DND-41 (cell line): ENCODE results near the gene HSPA1A.

ENCODE experiments used
- ATAC-seq: fragments of 200-7000 bp; cut with Tn5 transposase; 3 replicates; pipeline ENCODE4 v1.9.1; 2021; ENCODE audit warnings: low read depth; ENCODE audit not compliant: insufficient read depth
- DNase-seq: peaks from one replicate; pipeline ENCODE4 v3.0.0-alpha.2; 2020
- H2AFZ ChIP-seq: 2 replicates; pipeline ENCODE4 v1.6.0; 2012; ENCODE audit warnings: low read depth, low read length
- H3K27ac ChIP-seq: 2 replicates; pipeline ENCODE4 v1.5.1; 2012; ENCODE audit warnings: low read length, inconsistent platforms
- H3K27me3 ChIP-seq: fragments of 200-600 bp; sonication (generic); 2 replicates; pipeline ENCODE4 v1.6.0; 2012; ENCODE audit warnings: low read length, mild to moderate bottlenecking, inconsistent platforms; ENCODE audit not compliant: insufficient read depth, poor library complexity
- H3K36me3 ChIP-seq: 2 replicates; pipeline ENCODE4 v1.5.1; 2012; ENCODE audit warnings: low read length, inconsistent platforms; ENCODE audit not compliant: insufficient read depth
- H3K4me1 ChIP-seq: 2 replicates; pipeline ENCODE4 v1.5.1; 2012; ENCODE audit warnings: mild to moderate bottlenecking, low read length; ENCODE audit not compliant: insufficient read depth
- H3K4me2 ChIP-seq: 2 replicates; pipeline ENCODE4 v1.6.0; 2012; ENCODE audit warnings: mild to moderate bottlenecking, moderate library complexity, low read length, inconsistent platforms; ENCODE audit not compliant: insufficient read depth
- H3K4me3 ChIP-seq, 2 experiments: fragments of 200-600 bp in 1 of 2; shearing (Covaris generic) in 1 of 2; 2 replicates each; pipeline ENCODE4 v1.5.1; 2012 to 2016; ENCODE audit warnings: inconsistent platforms in 2 of 2, low read length in 2 of 2, mild to moderate bottlenecking in 2 of 2, low read depth in 1 of 2, moderate library complexity in 1 of 2
- H3K79me2 ChIP-seq: 2 replicates; pipeline ENCODE4 v1.6.0; 2012; ENCODE audit warnings: low read length, inconsistent platforms; ENCODE audit not compliant: insufficient read depth
- H3K9ac ChIP-seq: 2 replicates; pipeline ENCODE4 v1.6.0; 2012; ENCODE audit warnings: low read depth, mild to moderate bottlenecking, inconsistent platforms, low read length, moderate library complexity
- H3K9me3 ChIP-seq: 2 replicates; pipeline ENCODE4 v1.5.1; 2012; ENCODE audit warnings: low read length, moderate library complexity, mild to moderate bottlenecking, inconsistent platforms; ENCODE audit not compliant: insufficient read depth, severe bottlenecking
- H4K20me1 ChIP-seq: 2 replicates; pipeline ENCODE4 v1.6.0; 2012; ENCODE audit warnings: low read length; ENCODE audit not compliant: insufficient read depth
- CTCF ChIP-seq: IDR thresholded peaks from 2 replicates; pipeline ENCODE4 v1.5.1; 2012; ENCODE audit warnings: borderline replicate concordance, low read length, moderate library complexity, mild to moderate bottlenecking; ENCODE audit not compliant: poor library complexity, severe bottlenecking; ENCODE audit errors: extremely low read depth
- EZH2 ChIP-seq: IDR thresholded peaks from 3 replicates; pipeline ENCODE4 v1.6.1; 2012; ENCODE audit warnings: borderline replicate concordance, low read depth, mild to moderate bottlenecking, moderate library complexity, low read length, inconsistent platforms; ENCODE audit not compliant: severe bottlenecking

The HSPA1A gene

GRCh38 chr6:31784098-31784925 lies 31.0 kb upstream of the HSPA1A start:
- DNase-seq: no peak
- Histone ChIP-seq H3K79me2 (no peaks in the 10 kb centered on the region), H3K9ac (no peak overlapping the region), H3K27me3 (no peaks in the 10 kb centered on the region), H4K20me1 (peaks cover 8% of the 10 kb centered on the region; the same call in 1 of the 2 replicates), H3K9me3 (no peaks in the 10 kb centered on the region), H3K27ac (peak overlapping the region; percentile 44; the same call in 1 of the 2 replicates), H3K4me2 (no peak overlapping the region), H2AFZ (no peak overlapping the region), H3K4me3 (no peak overlapping the region), H3K36me3 (peaks cover 84% of the 10 kb centered on the region), H3K4me1 (no peaks in the 10 kb centered on the region)
- ATAC-seq: no peak
- TF ChIP-seq EZH2 (no peak), CTCF (no peak)

DNA sequence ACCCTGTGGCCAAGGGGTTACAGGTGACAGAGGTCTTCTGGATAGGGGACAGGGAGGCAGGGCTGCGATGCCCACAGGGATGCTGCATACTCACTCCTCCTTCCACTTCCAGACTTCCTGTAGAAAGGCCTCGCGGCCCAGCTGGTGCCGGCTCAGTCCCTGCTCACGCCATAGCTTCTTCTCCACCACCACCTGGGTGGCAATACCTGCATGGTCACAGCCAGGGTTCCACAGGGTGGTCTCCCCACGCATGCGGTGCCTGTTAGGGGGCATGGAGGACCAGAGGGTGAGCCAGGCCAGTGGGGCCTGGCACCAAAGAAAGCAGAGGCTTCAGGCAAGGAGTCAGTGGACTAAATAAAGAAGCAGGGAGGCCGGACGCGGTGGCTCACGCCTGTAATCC lies 29.9 kb upstream of the HSPA1A start:
- H3K36me3 ChIP-seq: peaks cover 82% of the 10 kb centered on the region
- peaks cover 2% of the 10 kb centered on the region; the same call in 1 of the 2 replicates for H3K79me2 ChIP-seq
- no peaks in the 10 kb centered on the region for H3K27me3 ChIP-seq
- H4K20me1 ChIP-seq: peaks cover 4% of the 10 kb centered on the region; the same call in 1 of the 2 replicates
- TF ChIP-seq CTCF: no peak
- TF ChIP-seq EZH2: no peak
- no peak overlapping the region for H3K9ac ChIP-seq
- DNase-seq: no peak
- no peak overlapping the region for H2AFZ ChIP-seq
- H3K4me3 ChIP-seq: no peak overlapping the region
- H3K27ac ChIP-seq: no peak overlapping the region
- no peaks in the 10 kb centered on the region for H3K9me3 ChIP-seq
- ATAC-seq: no peak
- no peaks in the 10 kb centered on the region for H3K4me1 ChIP-seq
- H3K4me2 ChIP-seq: no peak overlapping the region

- Histone ChIP-seq H3K27ac (no peak overlapping the region), H3K4me3 (no peak overlapping the region), H3K9ac (no peak overlapping the region), H3K36me3 (peaks cover 50% of the 10 kb centered on the region), H3K4me2 (peak overlapping the region; percentile 1; the same call in 1 of the 2 replicates), H3K27me3 (no peaks in the 10 kb centered on the region), H4K20me1 (no peaks in the 10 kb centered on the region; the same call in 1 of the 2 replicates), H3K9me3 (no peaks in the 10 kb centered on the region), H2AFZ (no peak overlapping the region), H3K4me1 (peaks cover 37% of the 10 kb centered on the region), H3K79me2 (peaks cover 44% of the 10 kb centered on the region)
- ATAC-seq: peak; percentile 71
- TF ChIP-seq CTCF (peak; percentile 78), EZH2 (no peak)
- peak; percentile 76 for DNase-seq
Observed at GRCh38 chr6:31791324-31792089, 23.8 kb upstream of the HSPA1A start.
